Spleen (tissue), 11 donors: ENCODE measurements around the gene PLCB4. TPM values are rescaled to one million over a fixed set of nuclear protein-coding genes. Genes with fewer than 3 reads are reported as not detected.

ENCODE experiments used
- DNase-seq: peaks from one replicate; pipeline ENCODE4 v3.0.0-alpha.2; 2020
- H3K27ac ChIP-seq, 8 donors: fragments of 200-600 bp; sonication (generic) in 7 of 8; 1 replicate in 4 of 8; 2 replicates in 4 of 8; pipeline versions ENCODE4 v1.5.0 to v1.8.0; 2016 to 2021; ENCODE audit warnings: inconsistent platforms in 4 of 8, mild to moderate bottlenecking in 4 of 8, moderate library complexity in 1 of 8
- H3K27me3 ChIP-seq, 7 donors: fragments of 200-600 bp; sonication (generic) in 6 of 7; replicated peaks in 1 of 7; 1 replicate in 4 of 7; 2 replicates in 3 of 7; pipeline versions ENCODE4 v1.5.0 to v1.8.0; 2016 to 2021; ENCODE audit warnings: inconsistent platforms in 3 of 7, mild to moderate bottlenecking in 1 of 7
- H3K36me3 ChIP-seq, 6 donors: fragments of 200-600 bp; sonication (generic) in 5 of 6; 1 replicate in 4 of 6; 2 replicates in 2 of 6; pipeline versions ENCODE4 v1.5.0 to v1.8.0; 2016 to 2021; ENCODE audit warnings: inconsistent platforms in 2 of 6
- H3K4me1 ChIP-seq, 6 donors: fragments of 200-600 bp; sonication (generic) in 5 of 6; 1 replicate in 3 of 6; 2 replicates in 3 of 6; pipeline versions ENCODE4 v1.5.0 to v1.8.0; 2016 to 2021; ENCODE audit warnings: inconsistent platforms in 3 of 6
- H3K4me3 ChIP-seq, 8 donors: fragments of 200-600 bp; sonication (generic) in 7 of 8; 1 replicate in 4 of 8; 2 replicates in 4 of 8; pipeline versions ENCODE4 v1.5.0 to v1.8.0; 2016 to 2021; ENCODE audit warnings: inconsistent platforms in 4 of 8, mild to moderate bottlenecking in 4 of 8, moderate library complexity in 2 of 8
- H3K9me3 ChIP-seq, 8 donors: fragments of 200-600 bp; sonication (generic) in 7 of 8; 1 replicate in 4 of 8; 2 replicates in 4 of 8; pipeline versions ENCODE4 v1.5.0 to v1.8.0; 2016 to 2021; ENCODE audit warnings: inconsistent platforms in 4 of 8
- POLR2A ChIP-seq, 3 donors: fragments of 450-650 bp; IDR thresholded peaks; one replicate each; pipeline ENCODE4 v1.5.1; 2017; ENCODE audit warnings: antibody characterized with exemption in 3 of 3, mild to moderate bottlenecking in 1 of 3
- POLR2AphosphoS5 ChIP-seq, 3 donors: sonication (generic); formaldehyde crosslinking; IDR thresholded peaks; one replicate each; pipeline ENCODE4 v1.5.1; 2017; ENCODE audit warnings: antibody characterized with exemption in 3 of 3
- WGBS, 5 donors: extraction: QIAGEN DNeasy Blood & Tissue Kit in 3 of 5; methylation state at CpG; one replicate each; pipeline versions ENCODE4 v1.1.5 to v1.1.7; 2013 to 2018; 5-methylcytosine and 5-hydroxymethylcytosine counted together
- intact Hi-C: fragments of 100-400 bp; cut with DNase I; formaldehyde crosslinking; loops from one replicate; pipeline ENCODE4 v1.15.0; 2023; ENCODE audit warnings: low total_unique reads
- polyA plus RNA-seq, 3 donors: library from polyadenylated mRNA; stranded (reverse); fragments of 200-250 nt; gene quantifications; one replicate each; pipeline ENCODE4 v1.2.1, GENCODE V29; 2013
- total RNA-seq, 7 donors: library from RNA; depleted of rRNA in 3 of 7; stranded (reverse); fragments of >200 nt in 3 of 7; fragmentation: NEBNext Ultra II Directional in 4 of 7; extraction: Animal tissue kit (Norgen Biotek cat#: 25700) in 4 of 7; gene quantifications; one replicate each; pipeline versions ENCODE4 v1.1.0 to v1.2.1, GENCODE V29; 2016 to 2021
- TF ChIP-seq, protein P1 (sequence below), 11 experiments: fragments of 200-600 bp in 7 of 11; fragments of 450-650 bp in 4 of 11; sonication (generic) in 4 of 11; IDR thresholded peaks in 8 of 11; conservative IDR thresholded peaks in 3 of 11; 1 replicate in 7 of 11; 2 replicates in 4 of 11; pipeline versions ENCODE4 v1.4.0 to v1.8.0; 2016 to 2021; ENCODE audit warnings: antibody characterized with exemption in 11 of 11, inconsistent platforms in 4 of 11, mild to moderate bottlenecking in 1 of 11
- donor health status: healthy with polysubstance abuse.
- donor health status: DM: no; HTN: no; CAD: no; lungs with moderate emphysema.
- donor health status: DM: no; HTN: no; CAD: no.
- donor health status: Bipolar disorder and iron deficiency.
- donor health status: healthy.
- donor health status: DM: no; HTN: no; CAD: no.
- donor health status: DM: yes; HTN: yes; CAD: no.

Gene PLCB4
- total and polyA plus RNA-seq, 10 donors: 0.43 to 4.9 (median 1.6) TPM

DNA sequence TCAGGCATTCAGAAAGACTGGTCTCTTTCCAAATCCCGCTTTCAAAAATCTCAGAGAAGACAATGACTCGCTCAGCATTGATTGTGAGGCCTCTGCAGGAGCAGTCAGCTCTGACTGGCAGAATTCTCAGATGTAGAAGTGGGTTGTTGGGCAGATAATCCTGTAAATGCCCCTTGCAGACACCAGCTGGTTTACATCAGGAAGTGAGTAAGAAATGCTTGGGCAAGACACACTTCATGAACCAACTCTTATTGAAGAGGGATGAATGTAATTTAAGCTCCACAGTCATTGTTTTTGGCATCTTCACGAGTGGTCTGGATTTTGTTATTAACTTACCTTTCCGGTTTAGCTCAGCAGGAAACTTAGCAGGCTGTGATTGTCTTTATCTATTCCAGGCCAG is 166.6 kb downstream of the PLCB4 start:
- Histone ChIP-seq H3K4me3 (no peak overlapping the region), H3K9me3 (no peaks in the 10 kb centered on the region), H3K27me3 (no peaks in the 10 kb centered on the region), H3K36me3 (no peaks in the 10 kb centered on the region), H3K27ac (no peak overlapping the region), H3K4me1 (no peaks in the 10 kb centered on the region)
- WGBS, 5 donors: 71 to 92% (median 77%) methylated on average over 4 of the region's 4 CpGs
- no peak for TF ChIP-seq POLR2A (IDR thresholded peaks at IDR 0.05)
- no peak for TF ChIP-seq POLR2AphosphoS5 (IDR thresholded peaks at IDR 0.05)
- TF ChIP-seq, protein P1, sequence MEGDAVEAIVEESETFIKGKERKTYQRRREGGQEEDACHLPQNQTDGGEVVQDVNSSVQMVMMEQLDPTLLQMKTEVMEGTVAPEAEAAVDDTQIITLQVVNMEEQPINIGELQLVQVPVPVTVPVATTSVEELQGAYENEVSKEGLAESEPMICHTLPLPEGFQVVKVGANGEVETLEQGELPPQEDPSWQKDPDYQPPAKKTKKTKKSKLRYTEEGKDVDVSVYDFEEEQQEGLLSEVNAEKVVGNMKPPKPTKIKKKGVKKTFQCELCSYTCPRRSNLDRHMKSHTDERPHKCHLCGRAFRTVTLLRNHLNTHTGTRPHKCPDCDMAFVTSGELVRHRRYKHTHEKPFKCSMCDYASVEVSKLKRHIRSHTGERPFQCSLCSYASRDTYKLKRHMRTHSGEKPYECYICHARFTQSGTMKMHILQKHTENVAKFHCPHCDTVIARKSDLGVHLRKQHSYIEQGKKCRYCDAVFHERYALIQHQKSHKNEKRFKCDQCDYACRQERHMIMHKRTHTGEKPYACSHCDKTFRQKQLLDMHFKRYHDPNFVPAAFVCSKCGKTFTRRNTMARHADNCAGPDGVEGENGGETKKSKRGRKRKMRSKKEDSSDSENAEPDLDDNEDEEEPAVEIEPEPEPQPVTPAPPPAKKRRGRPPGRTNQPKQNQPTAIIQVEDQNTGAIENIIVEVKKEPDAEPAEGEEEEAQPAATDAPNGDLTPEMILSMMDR (IDR thresholded peaks at IDR 0.05 in 8 of 11, conservative IDR thresholded peaks at IDR 0.05 in 3 of 11): no peak
- intact Hi-C loops: no loop called here
- DNase-seq: no peak

DNA sequence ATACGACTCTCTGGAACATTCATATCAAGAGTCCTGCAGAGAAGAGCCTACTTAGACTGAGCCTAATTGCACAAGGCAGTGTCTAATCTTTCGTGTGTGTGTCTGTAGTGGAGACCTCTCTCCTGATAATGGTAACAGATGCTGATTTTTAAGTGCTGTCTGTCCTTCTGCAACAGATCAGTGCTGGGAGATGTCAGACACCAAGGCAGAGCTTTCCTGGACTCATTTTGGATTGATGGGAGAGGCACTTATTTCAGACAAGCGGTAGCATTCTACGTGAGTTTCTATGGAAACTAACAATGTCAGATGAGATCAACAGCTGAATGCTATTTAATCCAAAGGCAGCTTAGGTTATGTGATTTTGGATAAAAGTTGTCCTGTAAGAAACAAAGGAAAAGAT is 167.6 kb downstream of the PLCB4 start:
- DNase-seq: no peak
- no peaks in the 10 kb centered on the region for H3K9me3 ChIP-seq
- H3K27ac ChIP-seq: no peak overlapping the region
- intact Hi-C loops: no loop called here
- no peaks in the 10 kb centered on the region for H3K27me3 ChIP-seq
- no peak overlapping the region for H3K4me3 ChIP-seq
- no peaks in the 10 kb centered on the region for H3K36me3 ChIP-seq
- TF ChIP-seq, protein P1 (IDR thresholded peaks at IDR 0.05 in 8 of 11, conservative IDR thresholded peaks at IDR 0.05 in 3 of 11): no peak
- TF ChIP-seq POLR2AphosphoS5 (IDR thresholded peaks at IDR 0.05): no peak
- TF ChIP-seq POLR2A (IDR thresholded peaks at IDR 0.05): no peak
- H3K4me1 ChIP-seq: no peaks in the 10 kb centered on the region
- WGBS, 5 donors: 78 to 96% (median 86%) methylated on average over 4 of the region's 4 CpGs

DNA sequence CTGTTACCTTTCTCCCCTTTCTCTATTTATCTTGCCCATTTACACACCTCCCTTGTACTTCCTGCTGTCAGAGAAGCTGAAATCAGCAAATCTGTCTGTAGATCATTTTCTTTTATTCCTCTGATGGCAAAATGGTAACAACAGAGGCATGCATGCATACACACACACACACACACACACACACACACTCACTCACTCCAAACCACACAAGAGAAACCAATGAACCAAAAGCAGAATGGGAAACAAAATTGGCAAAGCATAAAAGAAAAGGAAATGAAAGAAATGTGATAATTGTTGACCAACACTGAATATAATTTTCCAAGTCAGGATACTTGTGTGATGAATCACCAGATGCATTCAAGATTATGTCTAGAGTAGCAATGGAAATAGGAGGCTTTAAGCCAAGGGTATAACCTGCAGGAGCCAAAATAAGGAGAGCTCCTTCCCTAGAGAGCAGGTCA is 172.4 kb downstream of the PLCB4 start:
- H3K4me3 ChIP-seq: no peak overlapping the region
- H3K27me3 ChIP-seq: no peaks in the 10 kb centered on the region
- intact Hi-C loops: no loop called here
- H3K36me3 ChIP-seq: no peaks in the 10 kb centered on the region
- no peaks in the 10 kb centered on the region for H3K9me3 ChIP-seq
- TF ChIP-seq, protein P1 (IDR thresholded peaks at IDR 0.05 in 8 of 11, conservative IDR thresholded peaks at IDR 0.05 in 3 of 11): no peak
- TF ChIP-seq POLR2AphosphoS5 (IDR thresholded peaks at IDR 0.05) (no peak), POLR2A (IDR thresholded peaks at IDR 0.05) (no peak)
- no peaks in the 10 kb centered on the region for H3K4me1 ChIP-seq
- no peak overlapping the region for H3K27ac ChIP-seq
- DNase-seq: no peak

DNA sequence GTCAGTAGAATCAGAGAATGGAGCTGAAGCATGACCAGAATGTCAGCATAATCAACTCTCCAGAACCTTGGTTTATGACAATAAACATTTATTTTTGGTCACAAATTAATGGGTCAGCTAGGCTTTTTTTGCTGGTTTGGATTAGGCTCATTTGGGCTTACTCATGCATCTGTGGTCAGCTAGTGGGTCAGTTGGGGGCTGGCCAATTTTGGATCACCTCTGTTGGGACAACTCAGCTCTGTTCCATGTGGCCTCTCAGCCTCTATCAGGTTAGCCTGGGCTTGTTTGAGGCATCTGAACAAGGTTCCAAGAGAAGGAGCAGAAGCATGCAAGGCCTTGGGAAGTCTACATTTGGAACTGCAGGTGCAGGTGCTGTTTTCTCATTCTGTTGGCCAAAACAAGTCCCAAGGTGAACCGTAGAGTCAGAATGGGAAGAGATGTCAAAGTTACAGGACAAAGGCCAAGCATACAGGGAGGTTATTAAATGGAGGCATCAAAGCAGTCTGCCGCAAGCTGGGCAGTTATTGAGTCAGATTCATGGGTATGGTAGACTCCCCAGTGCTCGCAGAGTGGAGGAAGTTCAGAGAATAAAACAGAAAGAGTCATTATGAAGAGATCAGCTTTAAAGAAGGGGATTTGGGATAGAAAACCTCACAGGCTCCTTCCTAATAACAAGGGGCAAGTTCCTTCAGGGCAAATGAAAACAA is 173.0 kb downstream of the PLCB4 start:
- no peak for DNase-seq
- Histone ChIP-seq H3K9me3 (no peaks in the 10 kb centered on the region), H3K27me3 (no peaks in the 10 kb centered on the region), H3K4me3 (no peak overlapping the region), H3K27ac (no peak overlapping the region), H3K4me1 (no peaks in the 10 kb centered on the region), H3K36me3 (no peaks in the 10 kb centered on the region)
- intact Hi-C loops: no loop called here
- 83 to 96% (median 91%) methylated on average over 3 of the region's 3 CpGs for WGBS, 5 donors
- TF ChIP-seq, protein P1 (IDR thresholded peaks at IDR 0.05 in 8 of 11, conservative IDR thresholded peaks at IDR 0.05 in 3 of 11): no peak
- TF ChIP-seq POLR2A (IDR thresholded peaks at IDR 0.05): no peak
